GM12875 (cell line): ENCODE data around the gene XXYLT1.

ENCODE experiments used
- H3K4me3 ChIP-seq: one replicate; pipeline ENCODE4 v1.5.1; 2011; ENCODE audit warnings: low read depth, low read length, control low read depth
- CTCF ChIP-seq: IDR thresholded peaks from 2 replicates; pipeline ENCODE4 v1.5.1; 2011; ENCODE audit warnings: low read depth, mild to moderate bottlenecking, control low read depth, inconsistent platforms, low read length, moderate library complexity, borderline replicate concordance; ENCODE audit not compliant: insufficient read depth

Gene XXYLT1

GRCh38 chr3:195274259-195274966 is 3.5 kb upstream of the XXYLT1 start:
- TF ChIP-seq CTCF = no peak
- H3K4me3 ChIP-seq = no peak overlapping the region

GRCh38 chr3:195271410-195272243 is 668 bp upstream of the XXYLT1 start:
- TF ChIP-seq CTCF = peak; percentile 87
- H3K4me3 ChIP-seq = peak overlapping the region; percentile 93

- peak overlapping the region; percentile 93 for H3K4me3 ChIP-seq
- no peak for TF ChIP-seq CTCF
Measured at GRCh38 chr3:195270079-195270816, 711 bp downstream of the XXYLT1 start.

- H3K4me3 ChIP-seq = peak overlapping the region; percentile 93
- TF ChIP-seq CTCF = no peak
Measured at GRCh38 chr3:195269375-195270078, 1.4 kb downstream of the XXYLT1 start.

GRCh38 chr3:195268576-195269309 is 2.2 kb downstream of the XXYLT1 start:
- no peak overlapping the region for H3K4me3 ChIP-seq
- TF ChIP-seq CTCF = no peak

- no peak overlapping the region for H3K4me3 ChIP-seq
- TF ChIP-seq CTCF = no peak
Measured at GRCh38 chr3:195267096-195267495, 3.9 kb downstream of the XXYLT1 start.
